ENCODE results near the gene ADAM22.

DNA sequence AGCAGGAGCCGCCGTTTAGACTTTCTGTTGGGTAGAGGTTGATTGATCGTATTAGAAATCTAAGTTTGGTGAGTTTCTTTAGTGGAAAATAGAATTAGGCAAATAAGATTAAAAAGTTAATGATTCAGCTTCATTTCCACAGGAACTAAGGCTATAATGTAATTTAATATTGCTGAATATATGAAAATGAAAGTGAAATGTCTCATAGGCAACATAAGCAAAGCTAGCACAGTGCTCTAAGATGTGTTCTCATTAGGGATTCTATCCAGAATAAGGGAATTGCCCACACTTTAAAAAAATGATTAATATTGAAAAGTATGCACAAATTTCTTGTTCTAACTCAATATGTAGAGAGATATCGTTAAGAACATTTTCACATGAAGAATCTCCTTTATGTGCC is 238.8 kb downstream of the ADAM22 start:
- TF ChIP-seq POLR2A (IDR thresholded peaks at IDR 0.05) = no peak
- TF ChIP-seq, protein P1, sequence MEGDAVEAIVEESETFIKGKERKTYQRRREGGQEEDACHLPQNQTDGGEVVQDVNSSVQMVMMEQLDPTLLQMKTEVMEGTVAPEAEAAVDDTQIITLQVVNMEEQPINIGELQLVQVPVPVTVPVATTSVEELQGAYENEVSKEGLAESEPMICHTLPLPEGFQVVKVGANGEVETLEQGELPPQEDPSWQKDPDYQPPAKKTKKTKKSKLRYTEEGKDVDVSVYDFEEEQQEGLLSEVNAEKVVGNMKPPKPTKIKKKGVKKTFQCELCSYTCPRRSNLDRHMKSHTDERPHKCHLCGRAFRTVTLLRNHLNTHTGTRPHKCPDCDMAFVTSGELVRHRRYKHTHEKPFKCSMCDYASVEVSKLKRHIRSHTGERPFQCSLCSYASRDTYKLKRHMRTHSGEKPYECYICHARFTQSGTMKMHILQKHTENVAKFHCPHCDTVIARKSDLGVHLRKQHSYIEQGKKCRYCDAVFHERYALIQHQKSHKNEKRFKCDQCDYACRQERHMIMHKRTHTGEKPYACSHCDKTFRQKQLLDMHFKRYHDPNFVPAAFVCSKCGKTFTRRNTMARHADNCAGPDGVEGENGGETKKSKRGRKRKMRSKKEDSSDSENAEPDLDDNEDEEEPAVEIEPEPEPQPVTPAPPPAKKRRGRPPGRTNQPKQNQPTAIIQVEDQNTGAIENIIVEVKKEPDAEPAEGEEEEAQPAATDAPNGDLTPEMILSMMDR (IDR thresholded peaks at IDR 0.05) = no peak
